GM12873 (cell line): Measurements from ENCODE around the gene KLHL24.

ENCODE experiments used
- CTCF ChIP-seq: IDR thresholded peaks from 2 replicates; pipeline ENCODE4 v1.5.1; 2012; ENCODE audit warnings: low read depth, mild to moderate bottlenecking, moderate library complexity, low read length, control low read depth; ENCODE audit not compliant: insufficient read depth; ENCODE audit errors: missing control alignments

Gene KLHL24, protein sequence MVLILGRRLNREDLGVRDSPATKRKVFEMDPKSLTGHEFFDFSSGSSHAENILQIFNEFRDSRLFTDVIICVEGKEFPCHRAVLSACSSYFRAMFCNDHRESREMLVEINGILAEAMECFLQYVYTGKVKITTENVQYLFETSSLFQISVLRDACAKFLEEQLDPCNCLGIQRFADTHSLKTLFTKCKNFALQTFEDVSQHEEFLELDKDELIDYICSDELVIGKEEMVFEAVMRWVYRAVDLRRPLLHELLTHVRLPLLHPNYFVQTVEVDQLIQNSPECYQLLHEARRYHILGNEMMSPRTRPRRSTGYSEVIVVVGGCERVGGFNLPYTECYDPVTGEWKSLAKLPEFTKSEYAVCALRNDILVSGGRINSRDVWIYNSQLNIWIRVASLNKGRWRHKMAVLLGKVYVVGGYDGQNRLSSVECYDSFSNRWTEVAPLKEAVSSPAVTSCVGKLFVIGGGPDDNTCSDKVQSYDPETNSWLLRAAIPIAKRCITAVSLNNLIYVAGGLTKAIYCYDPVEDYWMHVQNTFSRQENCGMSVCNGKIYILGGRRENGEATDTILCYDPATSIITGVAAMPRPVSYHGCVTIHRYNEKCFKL

GRCh38 chr3:183635431-183636220, at the start of gene KLHL24:
Gene KLHL24 (plus strand): TSS chr3:183635623. CDS start chr3:183650357, 14,734 bp downstream.
- peak; percentile 0 for TF ChIP-seq CTCF

DNA sequence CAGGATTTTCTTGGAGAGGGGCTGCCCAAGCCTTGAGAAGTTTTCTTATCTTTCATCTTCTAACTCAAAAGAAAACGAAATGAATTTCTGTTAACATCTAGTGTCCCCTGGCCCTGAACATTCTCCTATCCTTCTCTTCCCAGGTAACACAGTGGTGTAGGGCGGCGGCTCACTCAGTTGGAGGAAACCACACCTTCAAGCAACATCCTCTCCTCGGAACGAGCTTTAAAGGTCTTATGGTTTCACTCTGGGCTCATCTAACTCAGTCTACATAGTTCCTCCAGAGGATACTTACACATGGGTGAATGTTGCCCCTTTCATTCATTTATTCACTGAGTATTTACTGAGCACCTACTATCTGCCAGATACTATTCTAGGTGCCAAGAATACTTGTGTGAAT, 48.9 kb upstream of the KLHL24 start:
- no peak for TF ChIP-seq CTCF

GRCh38 chr3:183587336-183587735, 48.1 kb upstream of the KLHL24 start:
- no peak for TF ChIP-seq CTCF

- TF ChIP-seq CTCF = no peak
Measured at GRCh38 chr3:183590442-183590841, 45.0 kb upstream of the KLHL24 start.

DNA sequence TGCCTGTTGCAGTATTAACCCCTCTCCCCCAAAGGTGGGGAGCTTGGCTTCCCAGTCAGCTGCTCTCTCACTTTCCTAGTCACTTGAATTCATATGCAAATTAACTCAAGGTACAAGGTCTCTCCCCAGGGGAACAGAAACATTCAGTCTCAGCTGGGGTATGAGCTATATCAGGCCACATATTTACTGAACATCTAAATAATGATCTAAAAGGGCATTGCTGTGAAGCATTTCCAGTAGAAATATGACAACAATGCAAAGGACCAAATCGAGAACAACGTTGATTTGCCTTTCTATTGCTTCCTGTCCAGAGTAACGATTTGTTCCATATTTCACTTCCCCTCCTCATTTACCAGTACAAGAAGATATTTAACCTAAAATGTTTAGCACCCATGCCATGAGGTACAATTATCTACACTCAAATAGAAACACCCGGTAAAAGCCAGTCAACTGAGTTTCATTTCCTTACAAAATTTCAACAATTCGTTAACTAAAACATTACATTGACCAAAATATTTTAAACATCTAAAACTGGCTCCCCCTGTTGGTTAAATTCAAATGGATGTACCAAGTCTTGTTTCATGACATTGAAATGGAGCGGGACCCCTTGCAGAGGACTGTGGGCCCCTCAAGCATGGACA, 43.4 kb upstream of the KLHL24 start:
- peak; percentile 29 for TF ChIP-seq CTCF

- TF ChIP-seq CTCF = no peak
Measured at GRCh38 chr3:183592821-183593220, 42.6 kb upstream of the KLHL24 start.
